SH-SY5Y (cell line): ENCODE measurements around the gene NECTIN1.

ENCODE experiments used
- GATA2 ChIP-seq: IDR thresholded peaks from 2 replicates; pipeline ENCODE4 v1.6.1; 2011; ENCODE audit warnings: mild to moderate bottlenecking, low read depth, low read length
- GATA3 ChIP-seq: IDR thresholded peaks from 2 replicates; pipeline ENCODE4 v1.6.1; 2011; ENCODE audit warnings: low read depth, mild to moderate bottlenecking, low read length, moderate library complexity

DNA sequence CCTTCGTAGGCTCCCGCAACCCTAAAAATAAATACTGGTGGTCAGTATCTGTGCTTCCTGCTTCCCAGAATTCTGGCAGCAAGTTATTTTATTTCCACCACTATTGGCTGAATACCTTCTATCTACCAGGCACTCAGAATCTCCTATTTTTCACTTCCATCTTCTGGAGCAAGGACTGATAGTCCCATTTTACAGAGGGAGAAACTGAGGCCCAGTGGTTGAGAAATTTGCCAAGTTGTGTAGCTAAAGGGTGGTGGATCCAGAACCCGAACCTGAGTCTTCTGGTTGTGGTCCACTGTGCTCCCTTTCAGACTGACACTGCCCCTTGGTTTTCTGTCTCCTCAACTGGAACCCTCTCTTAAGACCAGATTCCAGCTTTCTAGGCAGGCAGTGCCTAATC, 31.6 kb downstream of the NECTIN1 start:
- no peak for TF ChIP-seq GATA3
- TF ChIP-seq GATA2 = no peak
